GM18867 (cell line): ENCODE measurements around the gene HMGXB4.

ENCODE experiments used
- ATAC-seq: cut with Tn5 transposase; IDR thresholded peaks from one replicate; pipeline ENCODE4 v1.9.1; 2021; ENCODE audit warnings: mild to moderate bottlenecking, moderate library complexity; ENCODE audit not compliant: unreplicated experiment

The HMGXB4 gene

GRCh38 chr22:35258191-35258988, 1.1 kb downstream of the HMGXB4 start:
- ATAC-seq = no peak

- no peak for ATAC-seq
These were observed 7.7 kb downstream of the HMGXB4 start for GRCh38 chr22:35264986-35265385.

- no peak for ATAC-seq
These were observed 9.0 kb downstream of the HMGXB4 start for GRCh38 chr22:35266277-35266676.

- ATAC-seq = no peak
These were observed 12.3 kb downstream of the HMGXB4 start for GRCh38 chr22:35269630-35270029.

- ATAC-seq = no peak
These were observed 17.0 kb downstream of the HMGXB4 start for GRCh38 chr22:35274154-35274871.

- ATAC-seq = no peak
These were observed 18.3 kb downstream of the HMGXB4 start for GRCh38 chr22:35275580-35275979.

- ATAC-seq = no peak
These were observed 18.7 kb downstream of the HMGXB4 start for GRCh38 chr22:35276019-35276418.

GRCh38 chr22:35288116-35288515, 30.8 kb downstream of the HMGXB4 start:
- no peak for ATAC-seq

GRCh38 chr22:35292786-35293185, 35.5 kb downstream of the HMGXB4 start:
- ATAC-seq = no peak

- no peak for ATAC-seq
These were observed 38.8 kb downstream of the HMGXB4 start for GRCh38 chr22:35296051-35296450.

- peak; percentile 8 for ATAC-seq
These were observed 42.0 kb downstream of the HMGXB4 start for GRCh38 chr22:35299217-35299672.

GRCh38 chr22:35299673-35300499, 42.6 kb downstream of the HMGXB4 start, which contains the start of gene TOM1:
Gene TOM1, plus strand, starts transcription at chr22:35299894. Its CDS starts 35 bp downstream, at chr22:35299929.
- peak; percentile 93 for ATAC-seq

- no peak for ATAC-seq
These were observed 44.1 kb downstream of the HMGXB4 start for GRCh38 chr22:35301372-35301874.

- no peak for ATAC-seq
These were observed 45.8 kb downstream of the HMGXB4 start for GRCh38 chr22:35303029-35303624.

- no peak for ATAC-seq
These were observed 48.3 kb downstream of the HMGXB4 start for GRCh38 chr22:35305525-35306070.

- ATAC-seq = no peak
These were observed 49.2 kb downstream of the HMGXB4 start for GRCh38 chr22:35306350-35306967.

GRCh38 chr22:35307372-35307771, 50.1 kb downstream of the HMGXB4 start:
- no peak for ATAC-seq

- no peak for ATAC-seq
These were observed 50.6 kb downstream of the HMGXB4 start for GRCh38 chr22:35307892-35308291.

- ATAC-seq = peak; percentile 39
These were observed 51.3 kb downstream of the HMGXB4 start for GRCh38 chr22:35308480-35309021.
